Vagina (tissue), 2 donors: ENCODE data around the gene ARL5C. TPM values are rescaled to one million over a fixed set of nuclear protein-coding genes. Genes with fewer than 3 reads are reported as not detected.

ENCODE experiments used
- DNase-seq, 2 donors: peaks; one replicate each; pipeline ENCODE4 v3.0.0-alpha.2; 2017; ENCODE audit errors: extremely low spot score in 2 of 2
- H3K27ac ChIP-seq: fragments of 200-600 bp; sonication (generic); one replicate; pipeline ENCODE4 v1.5.1; 2019
- H3K27me3 ChIP-seq: fragments of 200-600 bp; sonication (generic); one replicate; pipeline ENCODE4 v1.5.1; 2019
- H3K36me3 ChIP-seq, 2 donors: fragments of 200-600 bp; sonication (generic); one replicate each; pipeline ENCODE4 v1.5.1; 2017 to 2019
- H3K4me1 ChIP-seq: fragments of 200-600 bp; sonication (generic); one replicate; pipeline ENCODE4 v1.5.1; 2019
- H3K4me3 ChIP-seq, 2 donors: fragments of 200-600 bp; sonication (generic); 1 replicate in 1 of 2; 2 replicates in 1 of 2; pipeline ENCODE4 v1.5.1; 2016 to 2019
- H3K9me3 ChIP-seq: fragments of 200-600 bp; sonication (generic); one replicate; pipeline ENCODE4 v1.5.1; 2019
- POLR2A ChIP-seq, 2 donors: fragments of 450-650 bp; IDR thresholded peaks; one replicate each; pipeline ENCODE4 v1.6.1; 2017; ENCODE audit warnings: antibody characterized with exemption in 2 of 2, mild to moderate bottlenecking in 2 of 2, moderate library complexity in 2 of 2
- POLR2AphosphoS5 ChIP-seq, 2 donors: sonication (generic); formaldehyde crosslinking; IDR thresholded peaks; one replicate each; pipeline ENCODE4 v1.9.0; 2017; ENCODE audit warnings: antibody characterized with exemption in 2 of 2, mild to moderate bottlenecking in 2 of 2, low read depth in 1 of 2; ENCODE audit not compliant: insufficient read depth in 1 of 2
- intact Hi-C: fragments of 100-400 bp; cut with DNase I; formaldehyde crosslinking; loops from one replicate; pipeline ENCODE4 v1.15.1; 2023
- total RNA-seq: library from RNA; depleted of rRNA; stranded (reverse); fragments of >200 nt; gene quantifications from one replicate; pipeline ENCODE4 v1.2.3, GENCODE V29; 2016
- TF ChIP-seq, protein P1 (sequence below), 3 experiments: fragments of 450-650 bp in 2 of 3; fragments of 200-600 bp in 1 of 3; sonication (generic) in 1 of 3; IDR thresholded peaks; one replicate each; pipeline ENCODE4 v1.5.1; 2017 to 2019; ENCODE audit warnings: antibody characterized with exemption in 3 of 3, mild to moderate bottlenecking in 2 of 3, moderate library complexity in 2 of 3

The ARL5C gene
- total RNA-seq, 1 donor from 2014 or later, result not detected

DNA sequence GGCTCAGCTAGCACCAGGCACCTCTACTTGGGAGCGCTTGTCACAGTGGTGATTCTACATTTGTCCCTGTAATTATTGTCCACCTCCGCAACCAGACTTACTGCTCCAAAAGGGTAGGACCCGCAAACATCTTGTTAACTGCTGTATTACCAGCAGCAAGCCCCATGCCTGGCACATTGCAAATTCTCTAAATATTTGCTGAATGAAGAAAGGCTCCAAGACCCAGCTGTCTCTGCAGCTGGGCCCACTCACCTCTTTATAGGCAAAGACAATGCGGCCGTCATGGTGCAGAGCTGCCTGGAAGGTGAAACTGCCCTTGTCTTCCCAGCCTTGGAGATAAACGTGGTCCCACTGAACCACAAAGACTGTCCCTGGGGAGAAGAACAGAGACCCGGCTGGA, 58.8 kb downstream of the ARL5C start:
- no peak for TF ChIP-seq POLR2A (IDR thresholded peaks at IDR 0.05)
- no peak for TF ChIP-seq POLR2AphosphoS5 (IDR thresholded peaks at IDR 0.05; ENCODE audit: insufficient read depth in 1 of 2, low read depth in 1 of 2)
- TF ChIP-seq, protein P1, sequence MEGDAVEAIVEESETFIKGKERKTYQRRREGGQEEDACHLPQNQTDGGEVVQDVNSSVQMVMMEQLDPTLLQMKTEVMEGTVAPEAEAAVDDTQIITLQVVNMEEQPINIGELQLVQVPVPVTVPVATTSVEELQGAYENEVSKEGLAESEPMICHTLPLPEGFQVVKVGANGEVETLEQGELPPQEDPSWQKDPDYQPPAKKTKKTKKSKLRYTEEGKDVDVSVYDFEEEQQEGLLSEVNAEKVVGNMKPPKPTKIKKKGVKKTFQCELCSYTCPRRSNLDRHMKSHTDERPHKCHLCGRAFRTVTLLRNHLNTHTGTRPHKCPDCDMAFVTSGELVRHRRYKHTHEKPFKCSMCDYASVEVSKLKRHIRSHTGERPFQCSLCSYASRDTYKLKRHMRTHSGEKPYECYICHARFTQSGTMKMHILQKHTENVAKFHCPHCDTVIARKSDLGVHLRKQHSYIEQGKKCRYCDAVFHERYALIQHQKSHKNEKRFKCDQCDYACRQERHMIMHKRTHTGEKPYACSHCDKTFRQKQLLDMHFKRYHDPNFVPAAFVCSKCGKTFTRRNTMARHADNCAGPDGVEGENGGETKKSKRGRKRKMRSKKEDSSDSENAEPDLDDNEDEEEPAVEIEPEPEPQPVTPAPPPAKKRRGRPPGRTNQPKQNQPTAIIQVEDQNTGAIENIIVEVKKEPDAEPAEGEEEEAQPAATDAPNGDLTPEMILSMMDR (IDR thresholded peaks at IDR 0.05), result no peak
- Histone ChIP-seq H3K9me3 (no peaks in the 10 kb centered on the region), H3K4me1 (no peaks in the 10 kb centered on the region), H3K4me3 (no peak overlapping the region), H3K36me3 (no peaks in the 10 kb centered on the region), H3K27ac (no peak overlapping the region), H3K27me3 (no peaks in the 10 kb centered on the region)
- no peak for DNase-seq
- intact Hi-C loops, result no loop called here

Other genes starting within 250 kb of the ARL5C start
- gene FBXO47, start 198.8 kb downstream of the ARL5C start, total RNA-seq, result not detected
- gene PLXDC1, start 14.5 kb downstream of the ARL5C start, total RNA-seq, result 6.6 TPM
- 8.3 TPM for gene CACNB1, start 31.5 kb upstream of the ARL5C start, total RNA-seq
- gene RPL19, start 34.1 kb upstream of the ARL5C start, total RNA-seq, result 2,758 TPM
- gene STAC2, start 59.8 kb upstream of the ARL5C start, total RNA-seq, result 0.98 TPM
- gene FBXL20, start 235.5 kb upstream of the ARL5C start, total RNA-seq, result 15.7 TPM